Urinary bladder (tissue), 4 donors: Measurements from ENCODE around the gene LPCAT1. TPM values are rescaled to one million over a fixed set of nuclear protein-coding genes. Genes with fewer than 3 reads are reported as not detected.
A peak's percentile ranks its signal among the peaks of the same experiment; 100 is the strongest.
"Not testable (repeated sequence)": the region's sequence is repeated elsewhere in the genome, so short reads cannot be mapped to it uniquely, and the experiment has no call there.

Experiments used
- DNase-seq: peaks from one replicate; pipeline ENCODE4 v3.0.0-alpha.2; 2015; ENCODE audit errors: extremely low spot score
- H3K27ac ChIP-seq: one replicate; pipeline ENCODE4 v1.5.1; 2013; ENCODE audit warnings: low read depth, mild to moderate bottlenecking, moderate library complexity
- H3K36me3 ChIP-seq: one replicate; pipeline ENCODE4 v1.6.1; 2013; ENCODE audit warnings: mild to moderate bottlenecking, moderate library complexity; ENCODE audit not compliant: insufficient read depth
- H3K4me1 ChIP-seq: one replicate; pipeline ENCODE4 v1.6.1; 2013; ENCODE audit warnings: mild to moderate bottlenecking, moderate library complexity; ENCODE audit not compliant: insufficient read depth
- H3K4me3 ChIP-seq: one replicate; pipeline ENCODE4 v1.5.1; 2013; ENCODE audit warnings: low read depth, low read length
- WGBS: extraction: QIAGEN DNeasy Blood & Tissue Kit; methylation state at CpG from one replicate; pipeline ENCODE4 v1.1.7; 2013; 5-methylcytosine and 5-hydroxymethylcytosine counted together
- polyA plus RNA-seq: library from polyadenylated mRNA; stranded (reverse); fragments of 200-250 nt; gene quantifications from one replicate; pipeline ENCODE4 v1.2.3, GENCODE V29; 2013
- total RNA-seq: library from RNA; depleted of rRNA; stranded (reverse); fragments of >200 nt; gene quantifications from one replicate; pipeline ENCODE4 v1.2.3, GENCODE V29; 2014
- donor health status: healthy with polysubstance abuse.
- donor health status: healthy.

The LPCAT1 gene, protein sequence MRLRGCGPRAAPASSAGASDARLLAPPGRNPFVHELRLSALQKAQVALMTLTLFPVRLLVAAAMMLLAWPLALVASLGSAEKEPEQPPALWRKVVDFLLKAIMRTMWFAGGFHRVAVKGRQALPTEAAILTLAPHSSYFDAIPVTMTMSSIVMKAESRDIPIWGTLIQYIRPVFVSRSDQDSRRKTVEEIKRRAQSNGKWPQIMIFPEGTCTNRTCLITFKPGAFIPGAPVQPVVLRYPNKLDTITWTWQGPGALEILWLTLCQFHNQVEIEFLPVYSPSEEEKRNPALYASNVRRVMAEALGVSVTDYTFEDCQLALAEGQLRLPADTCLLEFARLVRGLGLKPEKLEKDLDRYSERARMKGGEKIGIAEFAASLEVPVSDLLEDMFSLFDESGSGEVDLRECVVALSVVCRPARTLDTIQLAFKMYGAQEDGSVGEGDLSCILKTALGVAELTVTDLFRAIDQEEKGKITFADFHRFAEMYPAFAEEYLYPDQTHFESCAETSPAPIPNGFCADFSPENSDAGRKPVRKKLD
- 31.4 TPM for total RNA-seq
- polyA plus RNA-seq: 32.9 TPM

DNA sequence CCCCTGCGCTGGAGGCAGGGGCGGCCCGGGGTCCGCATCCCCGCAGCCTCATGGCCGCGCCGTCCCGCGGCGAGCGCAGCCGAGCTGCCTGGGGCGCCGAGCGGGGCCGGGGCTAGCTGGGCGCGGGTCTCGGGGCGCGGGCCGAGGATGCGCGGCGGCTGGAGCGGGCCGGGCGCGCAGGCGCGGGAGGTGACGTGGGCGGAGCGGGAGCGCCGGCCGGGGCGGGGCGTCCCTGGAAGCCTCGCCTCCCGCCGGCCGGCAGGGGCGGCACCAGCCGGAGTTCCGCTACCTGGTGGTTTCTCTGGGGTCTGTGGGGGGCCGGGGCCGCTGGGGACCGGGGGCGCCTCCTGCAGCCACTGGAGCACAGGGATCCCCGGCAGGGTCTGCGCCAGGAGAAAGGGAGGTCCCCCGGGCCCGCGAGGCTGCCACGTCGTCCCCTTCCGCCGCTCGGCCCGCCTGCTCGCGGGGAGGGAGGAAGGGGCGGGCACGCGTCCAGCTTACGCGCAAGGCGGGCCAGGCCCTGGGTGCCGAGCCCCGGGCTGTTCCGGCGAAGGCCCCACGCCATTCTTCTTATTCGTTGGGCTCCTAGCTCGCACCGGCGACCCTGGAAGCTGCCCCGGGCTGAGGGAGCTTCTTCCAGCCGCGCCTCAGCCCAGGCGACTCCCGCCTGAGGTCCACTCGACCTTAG lies at the start of gene LPCAT1:
TSS of gene LPCAT1 (minus strand) at position 168 of the 688 bp plus-strand sequence. CDS start at position 52, 116 bp downstream.
- no peaks in the 10 kb centered on the region for H3K4me1 ChIP-seq
- H3K36me3 ChIP-seq: no peaks in the 10 kb centered on the region
- H3K27ac ChIP-seq: peak within 1 kb of the TSS; percentile 40
- peak; percentile 33 for DNase-seq
- 3% methylated on average over 85 of the region's 85 CpGs for WGBS
- peak within 1 kb of the TSS; percentile 96 for H3K4me3 ChIP-seq

DNA sequence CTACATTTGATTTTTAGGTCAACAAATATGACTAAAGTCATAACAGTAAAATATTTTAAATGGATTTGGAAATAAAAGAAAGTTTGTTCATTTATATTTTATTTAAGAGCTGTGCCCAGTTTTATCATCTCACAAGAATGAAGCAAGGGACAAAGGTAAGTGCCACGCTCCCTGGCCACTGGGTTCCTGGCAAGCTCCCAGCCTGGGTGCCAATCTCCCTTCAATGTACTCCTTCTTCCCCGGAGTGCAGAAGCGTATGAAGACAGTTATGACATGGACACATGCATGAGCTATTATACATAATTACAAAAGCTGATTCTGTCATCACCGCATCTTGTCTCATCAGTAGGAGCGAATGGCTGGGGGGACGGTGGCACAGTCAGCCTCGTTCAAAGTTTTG lies 48.1 kb upstream of the LPCAT1 start:
- not testable (repeated sequence) for H3K4me1 ChIP-seq, DNase-seq, H3K4me3 ChIP-seq, H3K27ac ChIP-seq, H3K36me3 ChIP-seq
- WGBS: 91% methylated on average over 7 of the region's 7 CpGs

DNA sequence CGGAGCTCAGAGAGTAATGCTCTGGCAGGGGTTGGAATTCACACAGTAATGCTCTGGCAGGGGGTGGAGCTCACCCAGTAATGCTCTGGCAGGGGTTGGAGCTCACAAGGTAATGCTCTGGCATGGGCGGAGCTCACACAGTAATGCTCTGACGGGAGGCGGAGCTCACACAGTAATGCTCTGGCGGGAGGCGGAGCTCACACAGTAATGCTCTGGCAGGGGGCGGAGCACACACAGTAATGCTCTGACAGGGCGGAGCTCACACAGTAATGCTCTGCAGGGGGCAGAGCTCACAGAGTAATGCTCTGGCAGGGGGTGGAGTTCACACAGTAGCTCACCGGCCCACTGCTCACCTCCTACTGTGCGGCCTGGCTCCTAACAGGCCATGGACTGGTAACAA lies 47.2 kb upstream of the LPCAT1 start:
- H3K36me3 ChIP-seq: no peaks in the 10 kb centered on the region
- DNase-seq: no peak
- H3K4me1 ChIP-seq: no peaks in the 10 kb centered on the region
- 98% methylated on average over 10 of the region's 10 CpGs for WGBS
- H3K27ac ChIP-seq: no peak overlapping the region
- H3K4me3 ChIP-seq: no peak overlapping the region

DNA sequence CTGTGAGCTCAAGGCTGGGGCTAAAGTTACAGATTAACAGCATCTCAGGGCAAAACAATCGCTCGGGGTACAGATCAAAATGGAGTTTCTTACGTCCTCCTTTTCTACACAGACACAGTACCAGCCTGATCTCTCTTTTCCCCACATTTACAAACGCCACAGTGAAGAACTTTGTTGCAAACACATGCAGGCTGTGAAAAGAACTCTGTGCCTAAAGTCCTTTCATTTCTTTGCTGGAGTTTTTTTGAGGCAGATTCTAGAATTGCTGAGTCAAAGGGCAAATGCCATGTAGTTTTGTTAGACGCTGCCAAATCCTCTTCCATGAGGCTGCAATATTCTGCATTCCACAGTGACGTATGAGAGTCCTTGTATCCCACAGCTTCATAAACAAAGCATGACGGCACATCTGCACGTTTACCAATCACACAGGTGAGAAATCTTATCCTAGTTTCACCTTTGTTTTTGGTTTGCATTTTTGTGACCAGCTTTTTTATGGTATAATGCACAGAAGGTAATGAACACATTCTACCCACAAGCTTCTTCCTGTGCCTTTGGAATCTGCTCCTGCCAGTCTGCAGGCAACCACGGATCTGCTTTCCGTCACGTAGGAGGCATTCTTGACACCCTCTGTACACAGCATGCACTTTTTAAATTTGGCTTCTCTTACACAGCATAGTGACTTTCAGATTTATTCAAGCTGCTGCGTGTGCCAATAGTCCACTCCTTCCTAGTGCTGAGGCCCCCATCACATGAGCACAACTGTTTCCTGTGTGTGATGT lies 44.6 kb upstream of the LPCAT1 start:
- Histone ChIP-seq H3K4me1 (no peaks in the 10 kb centered on the region), H3K27ac (no peak overlapping the region), H3K36me3 (no peaks in the 10 kb centered on the region), H3K4me3 (no peak overlapping the region)
- WGBS: 27% methylated on average over 12 of the region's 12 CpGs
- peak; percentile 46 for DNase-seq

DNA sequence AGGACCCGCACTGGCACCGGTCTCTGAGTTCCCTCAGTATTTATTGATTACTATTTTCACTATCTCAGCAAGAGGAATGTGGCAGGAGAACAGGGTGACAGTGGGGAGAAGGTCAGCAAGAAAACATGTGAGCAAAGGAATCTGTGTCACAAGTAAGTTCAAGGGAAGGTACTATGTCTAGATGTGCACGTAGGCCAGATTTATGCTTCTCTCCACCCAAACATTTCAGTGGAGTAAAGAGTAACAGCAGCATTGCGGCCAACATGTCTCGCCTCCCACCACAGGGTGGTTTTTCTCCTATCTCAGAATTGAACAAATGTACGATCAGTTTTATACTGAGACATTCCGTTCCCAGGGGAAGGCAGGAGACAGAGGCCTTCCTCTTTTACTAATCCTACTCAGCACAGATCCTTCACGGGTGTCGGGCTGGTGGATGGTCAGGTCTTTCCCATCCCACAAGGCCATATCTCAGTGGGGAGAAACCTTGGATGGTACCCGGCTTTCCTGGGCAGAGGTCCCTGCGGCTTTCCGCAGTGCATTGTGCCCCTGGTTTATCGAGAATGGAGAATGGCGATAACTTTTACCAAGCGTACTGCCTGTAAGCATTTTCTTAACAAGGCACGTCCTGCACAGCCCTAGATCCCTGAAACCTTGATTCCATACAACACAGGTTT lies 43.9 kb upstream of the LPCAT1 start:
- H3K36me3 ChIP-seq, H3K27ac ChIP-seq, H3K4me1 ChIP-seq, H3K4me3 ChIP-seq, DNase-seq: not testable (repeated sequence)
- 90% methylated on average over 16 of the region's 16 CpGs for WGBS

DNA sequence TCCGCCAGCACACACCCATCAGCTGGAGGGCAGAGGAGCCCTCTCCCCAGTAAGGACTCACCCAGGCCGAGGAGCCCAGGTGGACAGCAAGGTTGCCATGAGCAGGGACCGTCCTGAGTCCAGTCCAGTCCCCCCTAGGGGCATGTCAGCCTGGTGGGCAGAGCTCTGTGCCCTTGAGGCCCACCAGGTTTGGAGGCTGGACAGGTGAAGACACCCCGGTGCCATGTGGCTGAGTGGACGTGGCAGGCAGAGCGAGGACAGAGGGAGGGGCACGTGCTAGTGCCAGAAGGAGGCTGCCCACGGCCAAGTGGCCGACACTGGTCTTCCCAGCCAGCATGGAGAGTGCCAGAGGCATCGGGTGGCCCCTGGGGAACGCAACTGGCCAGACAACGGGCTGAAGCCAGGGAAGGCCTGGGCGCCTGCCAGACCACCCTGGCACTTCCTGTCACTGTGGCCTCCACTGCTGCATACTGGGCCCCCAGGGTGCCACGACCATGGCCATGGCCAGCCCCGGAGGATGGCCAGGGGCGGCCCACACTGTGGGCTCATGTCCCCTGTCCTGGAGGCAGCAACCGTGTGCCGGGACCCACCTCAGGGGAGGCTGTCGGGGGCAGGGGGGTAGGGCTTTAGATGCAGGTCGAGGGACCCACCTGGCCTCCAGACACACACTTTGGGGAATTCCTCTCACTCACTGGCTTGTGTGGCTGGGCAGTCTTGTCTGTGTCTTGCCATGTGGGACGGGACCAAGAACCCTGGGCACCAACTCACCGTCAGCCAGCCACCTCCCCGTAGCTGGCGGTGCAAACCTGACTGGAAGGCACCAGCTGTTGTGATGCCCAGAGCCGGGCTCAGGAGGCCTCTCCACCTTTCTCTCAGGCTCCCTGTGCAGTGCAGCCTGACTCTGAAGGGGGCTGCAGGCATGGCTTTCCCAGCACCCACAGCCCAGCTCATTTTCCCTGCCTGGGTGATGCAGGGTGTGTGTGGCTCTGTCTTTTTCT lies 42.3 kb upstream of the LPCAT1 start:
- no peak overlapping the region for H3K27ac ChIP-seq
- WGBS: 83% methylated on average over 25 of the region's 25 CpGs
- no peaks in the 10 kb centered on the region for H3K4me1 ChIP-seq
- H3K36me3 ChIP-seq: no peaks in the 10 kb centered on the region
- H3K4me3 ChIP-seq: no peak overlapping the region
- no peak for DNase-seq

DNA sequence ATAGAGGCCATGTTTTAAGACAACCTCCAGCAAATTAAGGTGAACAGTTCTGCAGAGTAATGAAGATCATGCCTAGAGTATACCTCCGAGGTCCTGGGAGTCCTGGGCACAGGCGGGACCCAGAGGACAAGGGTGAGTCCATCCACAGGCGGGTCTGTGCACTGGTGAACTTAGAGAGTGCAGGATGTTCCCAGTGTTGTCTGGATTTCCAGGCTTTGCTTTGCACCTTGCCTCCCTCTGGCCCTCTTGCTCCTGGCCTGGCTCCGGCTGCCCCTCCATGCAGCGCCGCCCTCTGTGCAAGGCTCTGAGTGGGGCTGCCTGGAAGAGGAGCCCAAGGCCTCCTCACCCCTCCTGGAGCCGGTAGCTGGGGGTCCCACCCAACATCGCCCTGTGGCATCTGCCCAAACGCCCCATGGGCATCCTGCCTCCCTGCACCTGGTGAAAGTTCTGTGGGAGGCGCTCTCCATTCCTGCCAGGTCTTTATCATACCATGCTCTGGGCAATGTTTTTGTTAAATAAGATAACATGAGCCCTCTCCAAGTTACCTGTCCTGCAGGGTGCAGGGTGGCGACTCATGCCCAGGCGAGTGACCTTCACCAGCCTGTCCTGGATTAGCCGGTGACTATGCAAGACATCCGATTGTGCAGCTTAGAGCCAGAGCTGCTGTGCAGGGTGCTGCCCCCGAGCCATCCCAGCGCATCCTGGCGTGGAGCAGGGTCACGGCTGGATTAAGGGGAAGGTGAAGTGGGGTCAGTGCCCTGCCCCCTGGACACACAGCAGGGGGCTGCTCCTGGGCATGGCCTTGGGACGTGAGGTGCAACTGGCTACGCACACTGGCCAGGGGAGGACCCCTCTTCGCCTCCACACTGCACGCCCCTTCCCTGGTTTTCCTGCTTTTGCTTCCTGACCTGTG lies 41.3 kb upstream of the LPCAT1 start:
- DNase-seq: no peak
- H3K27ac ChIP-seq: no peak overlapping the region
- no peaks in the 10 kb centered on the region for H3K36me3 ChIP-seq
- no peaks in the 10 kb centered on the region for H3K4me1 ChIP-seq
- 93% methylated on average over 22 of the region's 22 CpGs for whole genome bisulfite sequencing
- H3K4me3 ChIP-seq: no peak overlapping the region

DNA sequence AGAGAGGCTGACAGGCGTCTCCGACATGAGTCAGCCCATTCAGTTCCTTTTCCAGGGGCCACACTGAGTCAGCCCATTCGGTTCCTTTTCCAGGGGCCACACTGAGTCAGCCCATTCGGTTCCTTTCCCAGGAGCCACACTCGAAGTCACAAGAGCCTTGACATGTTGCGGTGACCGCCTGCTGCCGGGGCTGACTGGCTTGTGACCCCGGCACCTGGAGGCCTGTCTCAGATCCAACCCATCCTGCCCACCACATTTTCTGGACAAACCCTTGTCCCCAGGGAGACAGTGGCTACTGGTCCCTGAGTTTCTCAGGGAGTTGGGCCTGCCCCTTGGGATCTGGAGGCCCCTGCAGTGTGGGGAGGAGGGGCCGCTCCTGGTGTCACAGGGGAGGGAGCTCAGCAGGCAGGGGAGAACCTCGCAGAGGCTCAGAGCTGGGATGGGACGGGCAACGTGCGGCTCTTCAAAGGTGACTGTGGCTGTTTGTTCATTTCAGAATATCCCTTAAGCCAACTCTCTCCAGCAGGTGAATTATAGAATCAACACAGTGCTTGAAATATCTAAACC lies 40.5 kb upstream of the LPCAT1 start:
- no peak overlapping the region for H3K4me3 ChIP-seq
- H3K36me3 ChIP-seq: no peaks in the 10 kb centered on the region
- no peak overlapping the region for H3K27ac ChIP-seq
- no peak for DNase-seq
- WGBS: 71% methylated on average over 14 of the region's 14 CpGs
- H3K4me1 ChIP-seq: no peaks in the 10 kb centered on the region

DNA sequence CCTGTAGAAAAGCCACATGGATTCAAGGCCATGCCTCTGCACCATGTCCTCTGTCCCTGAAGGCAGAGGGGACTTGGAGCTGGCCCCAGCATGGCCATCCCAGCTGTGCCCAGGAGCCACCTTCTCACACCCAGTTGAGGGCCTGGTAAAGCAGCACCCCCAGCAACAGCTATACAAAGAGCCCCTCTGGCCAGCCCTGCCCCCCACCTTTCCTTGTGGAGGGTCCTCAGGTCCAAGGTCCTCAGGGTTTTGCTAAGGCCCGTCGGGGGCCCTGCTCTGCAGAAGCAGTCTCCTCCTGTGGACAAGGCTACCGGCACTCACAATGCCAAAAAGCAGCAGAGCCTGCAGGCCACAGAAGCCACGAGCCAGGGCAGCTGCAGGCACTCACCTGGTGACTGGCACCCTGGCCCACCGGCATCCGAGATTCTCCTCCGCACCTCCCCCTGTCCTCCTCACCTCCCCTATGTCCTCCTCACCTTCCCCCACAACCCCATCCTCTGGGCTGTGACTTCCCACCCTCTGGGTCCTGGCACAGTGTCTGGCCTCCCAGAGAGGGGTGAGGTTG lies 39.9 kb upstream of the LPCAT1 start:
- no peak overlapping the region for H3K27ac ChIP-seq
- no peak for DNase-seq
- H3K4me1 ChIP-seq: no peaks in the 10 kb centered on the region
- WGBS: 72% methylated on average over 7 of the region's 7 CpGs
- no peaks in the 10 kb centered on the region for H3K36me3 ChIP-seq
- no peak overlapping the region for H3K4me3 ChIP-seq

DNA sequence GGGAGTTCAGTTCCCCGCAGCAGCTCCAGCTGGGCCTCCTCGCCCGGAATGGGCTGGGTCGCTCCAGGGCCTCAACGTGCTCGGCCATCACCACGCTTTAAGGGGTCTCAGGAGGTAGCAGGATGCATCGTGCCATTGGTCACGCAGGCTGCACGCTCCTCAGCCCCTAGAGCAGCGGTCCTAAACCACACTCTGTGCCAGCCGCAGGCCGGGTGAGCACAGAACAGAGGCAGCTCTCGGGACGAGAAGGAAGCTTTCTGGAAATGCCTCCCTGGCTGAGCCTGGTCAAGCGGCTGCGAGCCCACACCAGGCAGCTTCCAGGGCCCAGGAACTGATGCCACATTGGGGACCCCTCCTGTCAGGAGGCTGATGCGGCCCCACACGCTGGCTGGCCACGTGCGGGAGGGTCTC lies 39.3 kb upstream of the LPCAT1 start:
- Histone ChIP-seq H3K4me3 (no peak overlapping the region), H3K27ac (no peak overlapping the region), H3K4me1 (no peaks in the 10 kb centered on the region), H3K36me3 (no peaks in the 10 kb centered on the region)
- 83% methylated on average over 21 of the region's 21 CpGs for WGBS
- no peak for DNase-seq

DNA sequence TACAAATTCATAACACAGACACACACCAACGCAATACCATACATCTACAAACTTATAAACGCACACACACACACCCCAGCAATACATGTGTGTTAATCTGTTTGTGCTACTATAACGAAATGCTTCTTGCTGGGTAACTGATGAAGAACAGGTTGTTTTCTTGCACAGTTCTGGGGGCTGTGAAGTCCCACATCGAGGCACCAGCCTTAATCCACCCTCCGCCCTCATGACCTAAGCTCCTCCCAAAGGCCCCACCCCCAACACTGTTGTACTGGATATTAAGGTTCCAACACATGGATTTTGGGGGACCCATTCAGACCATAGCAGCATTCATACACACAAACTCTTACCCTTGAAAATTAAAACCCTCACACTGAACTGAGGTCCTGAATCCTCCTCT lies 38.8 kb upstream of the LPCAT1 start:
- H3K36me3 ChIP-seq: no peaks in the 10 kb centered on the region
- no peak overlapping the region for H3K27ac ChIP-seq
- WGBS: 83% methylated on average over 5 of the region's 5 CpGs

More for the DNA sequence above, 38.8 kb upstream of the LPCAT1 start:
- DNase-seq: no peak
- H3K4me1 ChIP-seq: no peaks in the 10 kb centered on the region
- no peak overlapping the region for H3K4me3 ChIP-seq
